A549 (cell line): Measurements from ENCODE around the gene AFG1L. TPM values are rescaled to one million over a fixed set of nuclear protein-coding genes. Genes with fewer than 3 reads are reported as not detected.

Experiments used
- ATAC-seq, 2 experiments: fragments of 200-7000 bp in 1 of 2; fragments of >200 bp in 1 of 2; cut with Nextera tagmentation in 1 of 2; cut with Tn5 transposase in 1 of 2; 3 replicates each; pipeline versions ENCODE4 v1.8.0 to v1.9.1; 2018 to 2020; ENCODE audit warnings: mild to moderate bottlenecking in 1 of 2, moderate library complexity in 1 of 2
- CTCF ChIA-PET: fragments of 300-600 bp; sonication (Branson Sonifier 250); formaldehyde crosslinking; extraction: SDS; loops from one replicate; lab custom pipeline; 2021; ENCODE audit warnings: antibody characterized with exemption, inconsistent platforms; lab: Yijun Ruan, JAX
- POLR2A ChIA-PET: fragments of 350-600 bp; formaldehyde crosslinking; extraction: SDS; loops from one replicate; lab custom pipeline; 2021; ENCODE audit warnings: antibody characterized with exemption, inconsistent platforms; lab: Yijun Ruan, JAX
- DNase-seq, 2 experiments: peaks; one replicate each; pipeline versions ENCODE4 v3.0.0 to v3.0.0-alpha.2; 2011 to 2016; ENCODE audit warnings: low read depth in 1 of 2, low spot score in 1 of 2
- FAIRE-seq: peaks from 2 replicates; lab custom pipeline; 2011; peaks lifted over from hg19 to GRCh38; lab: Jason Lieb, UNC
- H3K27ac ChIP-seq, 2 experiments: fragments of >200 bp; sonication (Bioruptor Twin); formaldehyde crosslinking; 3 replicates each; pipeline ENCODE4 v1.5.1; 2016 to 2017
- H3K4me1 ChIP-seq: fragments of >200 bp; sonication (Bioruptor Twin); formaldehyde crosslinking; 3 replicates; pipeline ENCODE4 v1.6.1; 2016
- H3K4me2 ChIP-seq: fragments of >200 bp; sonication (Bioruptor Twin); formaldehyde crosslinking; 3 replicates; pipeline ENCODE4 v1.6.1; 2016
- H3K4me3 ChIP-seq: fragments of >200 bp; sonication (Bioruptor Twin); formaldehyde crosslinking; 3 replicates; pipeline ENCODE4 v1.5.1; 2016
- H3K9me3 ChIP-seq: fragments of >200 bp; sonication (Bioruptor Twin); formaldehyde crosslinking; 3 replicates; pipeline ENCODE4 v1.6.1; 2016
- ATOH8 ChIP-seq: fragments of 250-450 bp; sonication (Bioruptor Pico); IDR thresholded peaks from 2 replicates; pipeline ENCODE4 v1.5.0; 2020; ENCODE audit warnings: low read depth, mild to moderate bottlenecking, moderate library complexity
- CEBPB ChIP-seq, 2 experiments: fragments of >200 bp in 1 of 2; sonication (Bioruptor Twin) in 1 of 2; formaldehyde crosslinking in 1 of 2; IDR thresholded peaks; 2 replicates each; pipeline ENCODE4 v1.6.1; 2012 to 2016
- CHD4 ChIP-seq: fragments of 200-600 bp; sonication (generic); IDR thresholded peaks from 2 replicates; pipeline ENCODE4 v1.6.1; 2016; ENCODE audit warnings: antibody characterized with exemption, mild to moderate bottlenecking, borderline replicate concordance
- EHF ChIP-seq: fragments of 250-450 bp; sonication (Bioruptor Pico); IDR thresholded peaks from 2 replicates; pipeline ENCODE4 v1.5.0; 2020; ENCODE audit warnings: mild to moderate bottlenecking
- ELK1 ChIP-seq: fragments of 150-350 bp; IDR thresholded peaks from 2 replicates; pipeline ENCODE4 v1.6.1; 2014; ENCODE audit warnings: low read depth, mild to moderate bottlenecking, low read length
- ESRRA ChIP-seq: fragments of 150-350 bp; IDR thresholded peaks from 2 replicates; pipeline ENCODE4 v1.6.1; 2014; ENCODE audit warnings: mild to moderate bottlenecking, low read length, borderline replicate concordance
- FOSL2 ChIP-seq, 2 experiments: fragments of 450-650 bp in 1 of 2; fragments of >200 bp in 1 of 2; sonication (Bioruptor Twin) in 1 of 2; formaldehyde crosslinking; IDR thresholded peaks; 2 replicates each; pipeline versions ENCODE4 v1.5.0 to v1.6.1; 2016 to 2020; ENCODE audit warnings: mild to moderate bottlenecking in 1 of 2, moderate library complexity in 1 of 2
- GATA3 ChIP-seq: IDR thresholded peaks from 2 replicates; pipeline ENCODE4 v1.6.1; 2012; ENCODE audit warnings: borderline replicate concordance
- HEYL ChIP-seq: fragments of 250-450 bp; sonication (Bioruptor Pico); IDR thresholded peaks from 2 replicates; pipeline ENCODE4 v1.8.0; 2021; ENCODE audit warnings: mild to moderate bottlenecking, moderate library complexity
- HMGXB4 ChIP-seq: fragments of 250-450 bp; sonication (Bioruptor Pico); IDR thresholded peaks from 2 replicates; pipeline ENCODE4 v1.5.0; 2021; ENCODE audit warnings: mild to moderate bottlenecking, moderate library complexity, borderline replicate concordance
- HOXA7 ChIP-seq: fragments of 250-450 bp; sonication (Bioruptor Pico); IDR thresholded peaks from 2 replicates; pipeline ENCODE4 v1.5.0; 2020; ENCODE audit warnings: mild to moderate bottlenecking, moderate library complexity
- HOXB13 ChIP-seq: fragments of 250-450 bp; sonication (Bioruptor Pico); IDR thresholded peaks from 2 replicates; pipeline ENCODE4 v1.5.0; 2020; ENCODE audit warnings: low read depth, mild to moderate bottlenecking, moderate library complexity
- JUN ChIP-seq, 2 experiments: fragments of >200 bp; sonication (Bioruptor Twin); formaldehyde crosslinking; IDR thresholded peaks; 2 replicates in 1 of 2; 3 replicates in 1 of 2; pipeline ENCODE4 v1.6.1; 2016 to 2017
- MAX ChIP-seq: IDR thresholded peaks from 2 replicates; pipeline ENCODE4 v1.6.1; 2012
- MAZ ChIP-seq: fragments of 150-350 bp; IDR thresholded peaks from 2 replicates; pipeline ENCODE4 v1.6.1; 2014; ENCODE audit warnings: antibody characterized with exemption, low read depth, low read length, borderline replicate concordance
- NPAS2 ChIP-seq: fragments of 250-450 bp; sonication (Bioruptor Pico); IDR thresholded peaks from 2 replicates; pipeline ENCODE4 v1.8.0; 2022; ENCODE audit warnings: mild to moderate bottlenecking, moderate library complexity, borderline replicate concordance
- POLR2A ChIP-seq: IDR thresholded peaks from 2 replicates; pipeline ENCODE4 v1.6.1; 2012; ENCODE audit warnings: mild to moderate bottlenecking, low read length
- RAD21 ChIP-seq, 2 experiments: fragments of >200 bp in 1 of 2; sonication (Bioruptor Twin) in 1 of 2; formaldehyde crosslinking in 1 of 2; IDR thresholded peaks in 1 of 2; conservative IDR thresholded peaks in 1 of 2; 2 replicates in 1 of 2; 3 replicates in 1 of 2; pipeline ENCODE4 v1.6.1; 2012 to 2018; ENCODE audit warnings: inconsistent platforms in 1 of 2
- REST ChIP-seq: fragments of 200-600 bp; sonication (generic); IDR thresholded peaks from 2 replicates; pipeline ENCODE4 v1.6.1; 2016; ENCODE audit warnings: antibody characterized with exemption, mild to moderate bottlenecking, moderate library complexity
- SMC3 ChIP-seq: fragments of >200 bp; sonication (Bioruptor Twin); formaldehyde crosslinking; IDR thresholded peaks from 3 replicates; pipeline ENCODE4 v1.6.1; 2018; ENCODE audit warnings: inconsistent platforms
- ZSCAN20 ChIP-seq: fragments of 250-450 bp; sonication (Bioruptor Pico); IDR thresholded peaks from 2 replicates; pipeline ENCODE4 v1.8.0; 2022; ENCODE audit warnings: mild to moderate bottlenecking, moderate library complexity
- WGBS: methylation state at CpG from one replicate; pipeline ENCODE4 v1.1.6; 2017; ENCODE audit errors: missing lambda C conversion rate; 5-methylcytosine and 5-hydroxymethylcytosine counted together
- polyA plus RNA-seq, 4 experiments: library from polyadenylated mRNA; depleted of rRNA in 3 of 4; stranded (reverse); fragments of >200 nt; fragmentation: RNase III in 1 of 4; extraction: RNeasy Plus Mini Kit Qiagen cat#74134 plus additional on column Dnase treatment in 1 of 4; gene quantifications; 2 replicates in 3 of 4; 3 replicates in 1 of 4; pipeline ENCODE4 v1.2.3, GENCODE V29; 2011 to 2017

The AFG1L gene
- polyA plus RNA-seq, 2 of the 4 experiments (the other 2 are of a cell fraction): 1.3 to 2.3 TPM

- Histone ChIP-seq H3K9me3 (no peaks in the 10 kb centered on the region), H3K27ac (no peak overlapping the region), H3K4me1 (no peaks in the 10 kb centered on the region), H3K4me3 (no peak overlapping the region), H3K4me2 (no peak overlapping the region)
- WGBS: 88% methylated on average over 2 of the region's 2 CpGs
- POLR2A ChIA-PET: no interaction called here
- ATAC-seq: no peak
- TF ChIP-seq JUN (IDR thresholded peaks at IDR 0.05): no peak
- no peak for TF ChIP-seq REST
- no peak for TF ChIP-seq SMC3
- TF ChIP-seq ZSCAN20 (CRISPR knock-in tag): no peak
- no peak for TF ChIP-seq MAZ
- TF ChIP-seq HMGXB4 (CRISPR knock-in tag): no peak
- no peak for TF ChIP-seq CEBPB (IDR thresholded peaks at IDR 0.05)
- TF ChIP-seq FOSL2 (IDR thresholded peaks at IDR 0.05): no peak
- TF ChIP-seq FOSL2 (CRISPR knock-in tag; IDR thresholded peaks at IDR 0.05): no peak
- TF ChIP-seq ESRRA: no peak
- TF ChIP-seq HOXA7: no peak
- TF ChIP-seq HOXB13 (CRISPR knock-in tag): no peak
- no peak for TF ChIP-seq RAD21 (conservative IDR thresholded peaks at IDR 0.05 in 1 of 2, IDR thresholded peaks at IDR 0.05 in 1 of 2)
- TF ChIP-seq MAX: no peak
- TF ChIP-seq POLR2A: no peak
- no peak for TF ChIP-seq GATA3
- no peak for TF ChIP-seq EHF
- DNase-seq: no peak
- CTCF ChIA-PET: interaction anchor here (0.6 to 1.7 kb wide), 2 partner anchors 11 to 348 kb away, joined by 3 to 5 read pairs; no protein-coding TSS in a partner anchor
- FAIRE-seq: no peak
Measured at GRCh38 chr6:108425428-108425827, 130.6 kb downstream of the AFG1L start.

- TF ChIP-seq CHD4: no peak
- TF ChIP-seq ELK1: no peak
- no peak for TF ChIP-seq FOSL2 (IDR thresholded peaks at IDR 0.05)
- no peak for TF ChIP-seq FOSL2 (CRISPR knock-in tag; IDR thresholded peaks at IDR 0.05)
- TF ChIP-seq JUN (IDR thresholded peaks at IDR 0.05): no peak
- TF ChIP-seq POLR2A: no peak
- TF ChIP-seq NPAS2: no peak
- TF ChIP-seq ATOH8: no peak
- TF ChIP-seq HEYL (CRISPR knock-in tag): no peak
- Histone ChIP-seq H3K4me3 (no peak overlapping the region), H3K4me2 (no peak overlapping the region), H3K27ac (no peak overlapping the region), H3K4me1 (no peaks in the 10 kb centered on the region), H3K9me3 (no peaks in the 10 kb centered on the region)
- POLR2A ChIA-PET: no interaction called here
- WGBS: 98% methylated on average over 2 of the region's 2 CpGs
- CTCF ChIA-PET: no interaction called here
- DNase-seq: no peak
- FAIRE-seq: no peak
- ATAC-seq: no peak
Measured at GRCh38 chr6:108432143-108432542, 137.3 kb downstream of the AFG1L start.
